Measurements from ENCODE around the gene ZSCAN5A.

The ZSCAN5A gene

DNA sequence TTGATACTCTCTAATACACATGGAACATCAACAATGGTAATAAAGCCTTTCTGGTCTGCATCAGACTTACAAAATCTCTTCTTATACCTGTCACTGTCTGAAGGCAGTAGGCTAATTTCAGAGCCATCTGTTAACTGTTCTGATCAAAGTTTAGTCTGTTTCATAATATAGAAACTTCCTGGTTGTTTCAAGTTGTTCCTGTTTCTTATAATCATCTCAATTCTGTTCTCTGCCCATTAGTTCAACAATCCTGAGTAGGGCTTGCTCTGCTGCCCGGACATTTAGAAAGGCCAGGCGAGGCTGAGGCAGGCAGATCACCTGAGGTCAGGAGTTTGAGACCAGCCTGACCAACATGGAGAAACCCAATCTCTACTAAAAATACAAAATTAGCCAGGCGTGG is 5.4 kb upstream of the ZSCAN5A start:
- TF ChIP-seq CREB1 (IDR thresholded peaks at IDR 0.05; ENCODE audit: low read depth) (no peak), YY1 (IDR thresholded peaks at IDR 0.05; ENCODE audit: low read depth) (no peak), RAD21 (IDR thresholded peaks at IDR 0.05; ENCODE audit: low read depth) (no peak), TEAD4 (IDR thresholded peaks at IDR 0.05) (no peak)
- TF ChIP-seq, protein P1, sequence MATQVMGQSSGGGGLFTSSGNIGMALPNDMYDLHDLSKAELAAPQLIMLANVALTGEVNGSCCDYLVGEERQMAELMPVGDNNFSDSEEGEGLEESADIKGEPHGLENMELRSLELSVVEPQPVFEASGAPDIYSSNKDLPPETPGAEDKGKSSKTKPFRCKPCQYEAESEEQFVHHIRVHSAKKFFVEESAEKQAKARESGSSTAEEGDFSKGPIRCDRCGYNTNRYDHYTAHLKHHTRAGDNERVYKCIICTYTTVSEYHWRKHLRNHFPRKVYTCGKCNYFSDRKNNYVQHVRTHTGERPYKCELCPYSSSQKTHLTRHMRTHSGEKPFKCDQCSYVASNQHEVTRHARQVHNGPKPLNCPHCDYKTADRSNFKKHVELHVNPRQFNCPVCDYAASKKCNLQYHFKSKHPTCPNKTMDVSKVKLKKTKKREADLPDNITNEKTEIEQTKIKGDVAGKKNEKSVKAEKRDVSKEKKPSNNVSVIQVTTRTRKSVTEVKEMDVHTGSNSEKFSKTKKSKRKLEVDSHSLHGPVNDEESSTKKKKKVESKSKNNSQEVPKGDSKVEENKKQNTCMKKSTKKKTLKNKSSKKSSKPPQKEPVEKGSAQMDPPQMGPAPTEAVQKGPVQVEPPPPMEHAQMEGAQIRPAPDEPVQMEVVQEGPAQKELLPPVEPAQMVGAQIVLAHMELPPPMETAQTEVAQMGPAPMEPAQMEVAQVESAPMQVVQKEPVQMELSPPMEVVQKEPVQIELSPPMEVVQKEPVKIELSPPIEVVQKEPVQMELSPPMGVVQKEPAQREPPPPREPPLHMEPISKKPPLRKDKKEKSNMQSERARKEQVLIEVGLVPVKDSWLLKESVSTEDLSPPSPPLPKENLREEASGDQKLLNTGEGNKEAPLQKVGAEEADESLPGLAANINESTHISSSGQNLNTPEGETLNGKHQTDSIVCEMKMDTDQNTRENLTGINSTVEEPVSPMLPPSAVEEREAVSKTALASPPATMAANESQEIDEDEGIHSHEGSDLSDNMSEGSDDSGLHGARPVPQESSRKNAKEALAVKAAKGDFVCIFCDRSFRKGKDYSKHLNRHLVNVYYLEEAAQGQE (IDR thresholded peaks at IDR 0.05; ENCODE audit: low read depth), result no peak

DNA sequence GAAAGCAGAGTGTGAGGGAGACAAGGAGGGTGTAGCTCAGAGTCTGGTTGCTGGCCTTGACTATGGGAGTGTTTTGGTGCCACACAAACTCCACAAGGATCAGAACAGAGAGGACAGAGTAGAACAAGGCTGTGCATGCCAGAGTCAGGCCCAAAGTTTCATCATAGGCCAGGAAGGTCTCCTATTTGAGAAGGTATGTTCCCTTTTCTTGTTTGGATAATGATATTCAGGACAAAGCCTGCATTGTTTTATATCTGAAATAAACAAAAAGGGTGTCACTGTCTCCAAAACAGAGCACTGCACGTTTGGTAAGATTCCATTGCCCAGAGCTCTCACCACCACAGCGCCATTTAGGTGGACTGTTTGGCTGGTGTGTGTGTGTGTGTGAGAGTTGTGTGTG is 3.1 kb upstream of the ZSCAN5A start:
- no peak for TF ChIP-seq RAD21 (IDR thresholded peaks at IDR 0.05; ENCODE audit: low read depth)
- no peak for TF ChIP-seq YY1 (IDR thresholded peaks at IDR 0.05; ENCODE audit: low read depth)
- TF ChIP-seq TCF12 (IDR thresholded peaks at IDR 0.05; ENCODE audit: low read depth), result no peak
- no peak for TF ChIP-seq TEAD4 (IDR thresholded peaks at IDR 0.05)
- TF ChIP-seq TAF1 (IDR thresholded peaks at IDR 0.05; ENCODE audit: low read depth), result no peak
- no peak for TF ChIP-seq EP300 (IDR thresholded peaks at IDR 0.05; ENCODE audit: borderline replicate concordance)
- no peak for TF ChIP-seq ZBTB7A (IDR thresholded peaks at IDR 0.05; ENCODE audit: low read depth)
- no peak for TF ChIP-seq EGR1 (IDR thresholded peaks at IDR 0.05)

DNA sequence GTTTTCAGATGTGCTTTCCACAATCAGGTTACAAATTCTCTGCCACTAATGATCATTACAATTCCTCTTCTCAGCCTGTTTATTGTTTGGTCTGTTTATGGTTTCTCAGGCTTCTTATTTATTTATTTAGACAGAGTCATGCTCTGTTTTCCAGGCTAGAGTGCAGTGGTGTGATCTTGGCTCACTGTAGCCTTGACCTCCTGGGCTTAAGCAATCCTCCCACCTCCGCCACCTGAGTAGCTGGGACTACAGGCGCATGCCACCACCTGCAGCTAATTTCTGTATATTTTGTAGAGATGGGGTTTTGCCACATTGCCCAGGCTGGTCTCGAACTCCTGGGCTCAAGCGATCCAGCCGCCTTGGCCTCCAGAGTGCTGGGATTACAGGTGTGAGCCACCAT is 2.1 kb upstream of the ZSCAN5A start:
- no peak for TF ChIP-seq EP300 (IDR thresholded peaks at IDR 0.05; ENCODE audit: borderline replicate concordance)

DNA sequence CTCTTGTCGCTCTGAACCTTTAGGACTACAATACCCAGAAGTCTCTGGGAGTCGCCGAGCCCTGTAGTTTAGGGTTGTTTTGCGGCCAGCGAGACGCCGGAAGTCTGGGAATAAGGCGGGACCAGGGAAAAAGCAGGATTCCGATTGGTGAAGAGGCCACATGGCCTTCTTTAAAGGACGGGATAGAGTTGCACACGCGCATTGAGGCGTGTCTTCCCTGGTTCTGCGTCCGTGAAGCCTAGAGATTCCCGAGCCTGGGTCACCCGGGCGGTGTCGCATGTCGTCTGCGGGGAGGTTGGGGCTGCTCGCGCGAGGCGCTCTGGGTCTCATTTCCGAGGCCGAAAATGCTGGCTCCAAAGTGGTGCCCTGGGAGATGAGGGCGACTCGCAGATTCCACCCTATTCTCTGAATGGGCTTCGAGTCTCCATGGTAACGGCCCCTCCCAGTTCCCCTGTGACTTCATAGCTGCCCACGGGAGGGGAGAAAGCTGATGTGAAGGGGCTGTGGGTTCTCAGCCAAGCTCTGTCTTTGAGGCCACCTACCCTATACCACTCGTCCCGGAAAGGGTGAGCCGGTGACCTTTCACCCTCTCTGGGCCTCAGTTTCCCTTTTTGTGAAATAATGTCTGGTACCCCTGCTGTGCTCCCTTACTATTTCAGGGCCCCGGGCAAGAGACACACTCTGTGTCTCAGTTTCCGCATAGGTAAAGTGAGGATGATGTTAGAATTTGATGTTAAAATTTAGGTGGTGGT is 614 bp upstream of the ZSCAN5A start:
- peak; percentile 41; the same call in 1 of the 2 replicates for TF ChIP-seq TAF1 (IDR thresholded peaks at IDR 0.05; ENCODE audit: low read depth)
- no peak for TF ChIP-seq EP300 (IDR thresholded peaks at IDR 0.05; ENCODE audit: borderline replicate concordance)
- no peak for TF ChIP-seq TEAD4 (IDR thresholded peaks at IDR 0.05)
- TF ChIP-seq USF1 (IDR thresholded peaks at IDR 0.05), result peak; percentile 87
- TF ChIP-seq, protein P2, sequence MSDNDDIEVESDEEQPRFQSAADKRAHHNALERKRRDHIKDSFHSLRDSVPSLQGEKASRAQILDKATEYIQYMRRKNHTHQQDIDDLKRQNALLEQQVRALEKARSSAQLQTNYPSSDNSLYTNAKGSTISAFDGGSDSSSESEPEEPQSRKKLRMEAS (IDR thresholded peaks at IDR 0.05), result no peak
- TF ChIP-seq TCF12 (IDR thresholded peaks at IDR 0.05; ENCODE audit: low read depth), result peak; percentile 10; the same call in 1 of the 2 replicates

GRCh38 chr19:56314018-56314380 is 640 bp downstream of the ZSCAN5A start:
- TF ChIP-seq, protein P2 (IDR thresholded peaks at IDR 0.05), result no peak
- TF ChIP-seq TAF1 (IDR thresholded peaks at IDR 0.05; ENCODE audit: low read depth), result no peak

DNA sequence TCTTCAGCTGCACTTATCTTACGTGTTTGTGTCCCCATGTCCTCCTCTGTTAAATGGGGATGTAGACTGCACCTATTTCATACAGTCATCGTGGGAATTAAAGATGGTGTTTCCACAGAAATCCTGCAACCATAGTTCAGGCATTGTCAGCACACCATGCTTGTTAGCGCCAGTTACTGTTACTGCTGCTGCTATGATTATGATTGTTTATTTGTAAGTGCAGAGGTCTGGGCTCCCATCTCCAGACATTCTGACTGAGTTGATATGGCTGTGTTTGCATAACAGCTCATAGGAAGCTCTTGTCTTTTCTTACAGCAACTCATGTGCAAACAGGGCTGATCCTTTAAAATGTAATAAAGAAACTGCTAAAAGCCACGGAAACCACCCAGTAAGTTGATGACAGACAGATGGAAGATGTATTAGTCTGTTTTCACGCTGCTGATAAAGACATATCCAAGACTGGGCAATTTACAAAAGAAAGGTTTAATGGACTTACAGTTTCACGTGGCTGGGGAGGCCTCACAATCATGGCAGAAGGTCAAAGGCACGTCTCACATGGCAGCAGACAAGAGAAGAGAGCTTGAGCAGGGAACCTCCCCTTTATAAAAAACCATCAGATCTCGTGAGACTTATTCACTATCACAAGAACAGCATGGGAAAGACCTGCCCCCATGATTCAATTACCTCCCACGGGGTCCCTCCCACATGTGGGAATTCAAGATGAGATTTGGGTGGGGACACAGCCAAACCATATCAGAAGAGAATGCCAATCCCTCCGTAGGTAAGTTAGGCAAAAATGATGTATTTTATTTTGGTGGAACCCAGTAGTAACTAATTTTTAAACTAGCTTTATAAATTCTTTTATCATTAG is 1.6 kb downstream of the ZSCAN5A start:
- TF ChIP-seq USF1 (IDR thresholded peaks at IDR 0.05), result no peak
- TF ChIP-seq ZBTB7A (IDR thresholded peaks at IDR 0.05; ENCODE audit: low read depth), result no peak
- TF ChIP-seq, protein P2 (IDR thresholded peaks at IDR 0.05), result no peak
- TF ChIP-seq YY1 (IDR thresholded peaks at IDR 0.05; ENCODE audit: low read depth), result no peak
- TF ChIP-seq, protein P1 (IDR thresholded peaks at IDR 0.05; ENCODE audit: low read depth), result no peak
- TF ChIP-seq FOXM1 (IDR thresholded peaks at IDR 0.05; ENCODE audit: borderline replicate concordance, low read depth), result no peak
- no peak for TF ChIP-seq TAF1 (IDR thresholded peaks at IDR 0.05; ENCODE audit: low read depth)
- TF ChIP-seq TEAD4 (IDR thresholded peaks at IDR 0.05), result no peak
- no peak for TF ChIP-seq RAD21 (IDR thresholded peaks at IDR 0.05; ENCODE audit: low read depth)
- no peak for TF ChIP-seq EGR1 (IDR thresholded peaks at IDR 0.05)
- no peak for TF ChIP-seq CREB1 (IDR thresholded peaks at IDR 0.05; ENCODE audit: low read depth)
- TF ChIP-seq EP300 (IDR thresholded peaks at IDR 0.05; ENCODE audit: borderline replicate concordance), result no peak
- TF ChIP-seq NFIC (IDR thresholded peaks at IDR 0.05), result no peak
- no peak for TF ChIP-seq TCF12 (IDR thresholded peaks at IDR 0.05; ENCODE audit: low read depth)
- no peak for TF ChIP-seq CEBPB (IDR thresholded peaks at IDR 0.05)
